Measurements from ENCODE around the gene CFAP299.

The CFAP299 gene

GRCh38 chr4:80897537-80898303, 562.2 kb downstream of the CFAP299 start:
- TF ChIP-seq CTCF (IDR thresholded peaks at IDR 0.05; ENCODE audit: low read depth, low read length, missing control alignments) = no peak
- DNase-seq (ENCODE audit: extremely low read depth, low read depth) = no peak

GRCh38 chr4:80900908-80901307, 565.4 kb downstream of the CFAP299 start:
- H3K4me3 ChIP-seq (replicated peaks; ENCODE audit: low read depth, low read length) = no peak overlapping the region
- DNase-seq (ENCODE audit: extremely low read depth, low read depth) = no peak
- no peak for TF ChIP-seq CTCF (IDR thresholded peaks at IDR 0.05; ENCODE audit: low read depth, low read length, missing control alignments)

More at GRCh38 chr4:80897537-80898303, 562.2 kb downstream of the CFAP299 start:
- no peak overlapping the region for H3K4me3 ChIP-seq (replicated peaks; ENCODE audit: low read depth, low read length)

GRCh38 chr4:80903020-80903419, 567.5 kb downstream of the CFAP299 start:
- H3K4me3 ChIP-seq (replicated peaks; ENCODE audit: low read depth, low read length) = no peak overlapping the region
- no peak for TF ChIP-seq CTCF (IDR thresholded peaks at IDR 0.05; ENCODE audit: low read depth, low read length, missing control alignments)
- no peak for DNase-seq (ENCODE audit: extremely low read depth, low read depth)

DNA sequence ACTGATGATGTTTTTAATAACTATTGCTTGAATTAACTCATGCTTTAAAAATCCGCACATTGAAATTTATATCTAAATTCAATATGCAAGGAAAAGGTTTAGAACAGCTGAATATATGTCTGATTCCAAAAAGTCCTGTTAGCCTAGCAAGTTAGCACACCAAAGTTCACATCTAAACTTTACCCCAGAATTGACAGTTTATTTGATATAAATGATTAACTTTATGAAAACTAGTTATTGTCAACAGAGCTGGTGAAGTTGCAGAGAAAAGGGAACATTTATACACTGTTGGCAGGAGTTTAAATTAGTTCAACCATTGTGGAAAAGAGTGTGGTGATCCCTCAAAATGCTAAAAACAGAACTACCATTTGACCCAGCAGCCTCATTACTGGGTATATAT, 574.4 kb downstream of the CFAP299 start:
- DNase-seq (ENCODE audit: extremely low read depth, low read depth) = no peak
- no peak for TF ChIP-seq CTCF (IDR thresholded peaks at IDR 0.05; ENCODE audit: low read depth, low read length, missing control alignments)

DNA sequence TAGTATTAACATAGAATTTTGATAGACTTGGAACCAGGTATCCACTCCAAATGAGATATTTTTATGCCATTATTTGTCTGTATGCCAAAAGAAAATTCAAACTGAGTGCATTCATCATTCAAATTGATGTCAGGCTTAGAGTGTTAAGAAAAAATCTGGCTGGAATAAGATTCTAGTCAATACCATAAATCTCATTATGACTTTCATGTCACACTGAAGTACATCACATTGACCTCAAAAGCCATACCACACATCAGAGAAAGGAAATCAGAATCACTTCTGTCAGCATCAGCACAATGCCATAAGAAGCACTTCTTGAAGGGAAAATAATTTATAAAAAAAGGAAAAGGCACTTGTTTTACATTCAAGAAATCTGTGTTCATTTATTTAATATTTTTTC, 575.9 kb downstream of the CFAP299 start:
- H3K4me3 ChIP-seq (replicated peaks; ENCODE audit: low read depth, low read length) = no peak overlapping the region
- DNase-seq (ENCODE audit: extremely low read depth, low read depth) = no peak
- no peak for TF ChIP-seq CTCF (IDR thresholded peaks at IDR 0.05; ENCODE audit: low read depth, low read length, missing control alignments)

More for the DNA sequence above, 574.4 kb downstream of the CFAP299 start:
- H3K4me3 ChIP-seq (replicated peaks; ENCODE audit: low read depth, low read length) = no peak overlapping the region

DNA sequence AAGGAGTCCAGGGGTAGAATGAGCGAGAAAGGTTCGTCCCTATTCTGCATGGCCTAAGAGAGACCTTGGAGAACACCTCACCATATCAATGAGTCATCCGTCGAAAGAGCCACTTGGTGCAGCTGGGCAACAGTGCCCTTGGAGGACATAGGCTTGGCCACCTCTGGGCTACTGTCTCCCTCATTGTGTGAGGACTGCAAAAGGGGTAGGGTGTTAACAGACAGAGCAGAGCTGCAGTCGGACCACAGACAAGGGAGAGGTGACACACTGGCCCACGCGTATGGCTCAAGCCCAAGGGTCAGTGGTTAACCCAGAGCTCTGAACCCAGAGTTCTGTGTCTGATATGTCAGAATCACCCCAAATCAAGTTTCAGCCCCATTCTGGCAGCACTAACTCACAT, 576.8 kb downstream of the CFAP299 start:
- TF ChIP-seq CTCF (IDR thresholded peaks at IDR 0.05; ENCODE audit: low read depth, low read length, missing control alignments) = no peak
- no peak for DNase-seq (ENCODE audit: extremely low read depth, low read depth)
- H3K4me3 ChIP-seq (replicated peaks; ENCODE audit: low read depth, low read length) = no peak overlapping the region

DNA sequence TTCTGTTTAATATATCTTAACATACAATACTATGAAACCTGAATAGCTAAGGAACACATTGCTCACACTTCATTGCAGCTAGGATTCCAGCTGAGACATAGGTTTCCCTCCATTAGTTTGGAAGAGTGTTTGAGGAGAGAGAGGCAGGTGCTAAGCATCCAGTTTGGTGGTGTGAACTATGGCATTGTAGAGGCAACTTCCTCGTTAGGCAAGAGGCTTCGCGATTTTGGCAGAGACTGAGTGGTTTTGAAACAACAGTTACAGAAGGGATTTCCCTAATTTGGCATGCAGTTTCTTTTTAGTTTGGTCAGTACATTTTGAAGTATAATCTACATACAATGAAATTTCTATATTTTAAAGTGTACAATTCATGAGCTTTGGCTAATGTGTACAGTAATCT, 577.9 kb downstream of the CFAP299 start:
- DNase-seq (ENCODE audit: extremely low read depth, low read depth) = no peak
- TF ChIP-seq CTCF (IDR thresholded peaks at IDR 0.05; ENCODE audit: low read depth, low read length, missing control alignments) = no peak

More for the DNA sequence above, 577.9 kb downstream of the CFAP299 start:
- no peak overlapping the region for H3K4me3 ChIP-seq (replicated peaks; ENCODE audit: low read depth, low read length)

Data from HFF-Myc (cell line).